BE2C (cell line): ENCODE measurements around the gene CABCOCO1.

Source experiments
- DNase-seq: peaks from one replicate; pipeline ENCODE4 v3.0.0-alpha.2; 2020
- H3K27me3 ChIP-seq: fragments of 250-450 bp; sonication (Bioruptor Pico); 2 replicates; pipeline ENCODE4 v1.5.1; 2020; ENCODE audit warnings: mild to moderate bottlenecking
- H3K36me3 ChIP-seq: fragments of 250-450 bp; sonication (Bioruptor Pico); 2 replicates; pipeline ENCODE4 v1.5.1; 2020; ENCODE audit warnings: mild to moderate bottlenecking
- H3K4me1 ChIP-seq: fragments of 250-450 bp; sonication (Bioruptor Pico); 2 replicates; pipeline ENCODE4 v1.5.1; 2020
- H3K4me3 ChIP-seq: 2 replicates; pipeline ENCODE4 v1.5.1; 2011; ENCODE audit warnings: low read depth, low read length
- H3K9me3 ChIP-seq: fragments of 250-450 bp; sonication (Bioruptor Pico); 2 replicates; pipeline ENCODE4 v1.5.1; 2020
- CTCF ChIP-seq: IDR thresholded peaks from 2 replicates; pipeline ENCODE4 v1.5.1; 2012; ENCODE audit warnings: mild to moderate bottlenecking, low read depth, low read length

The CABCOCO1 gene

GRCh38 chr10:61812052-61812721 is 149.5 kb downstream of the CABCOCO1 start:
- Histone ChIP-seq H3K4me1 (no peaks in the 10 kb centered on the region), H3K4me3 (no peak overlapping the region), H3K27me3 (no peaks in the 10 kb centered on the region), H3K9me3 (no peaks in the 10 kb centered on the region), H3K36me3 (no peaks in the 10 kb centered on the region)
- DNase-seq: no peak
- TF ChIP-seq CTCF: no peak

GRCh38 chr10:61812920-61813319 is 150.2 kb downstream of the CABCOCO1 start:
- no peaks in the 10 kb centered on the region for H3K9me3 ChIP-seq
- TF ChIP-seq CTCF: no peak
- no peaks in the 10 kb centered on the region for H3K4me1 ChIP-seq
- H3K4me3 ChIP-seq: no peak overlapping the region
- no peaks in the 10 kb centered on the region for H3K36me3 ChIP-seq
- DNase-seq: no peak
- H3K27me3 ChIP-seq: no peaks in the 10 kb centered on the region

- Histone ChIP-seq H3K4me1 (no peaks in the 10 kb centered on the region), H3K4me3 (no peak overlapping the region), H3K9me3 (no peaks in the 10 kb centered on the region), H3K36me3 (no peaks in the 10 kb centered on the region), H3K27me3 (no peaks in the 10 kb centered on the region)
- TF ChIP-seq CTCF: no peak
- DNase-seq: no peak
Measured at GRCh38 chr10:61814160-61814559, 151.4 kb downstream of the CABCOCO1 start.

GRCh38 chr10:61815496-61815895 is 152.8 kb downstream of the CABCOCO1 start:
- H3K36me3 ChIP-seq: no peaks in the 10 kb centered on the region
- no peak overlapping the region for H3K4me3 ChIP-seq
- H3K9me3 ChIP-seq: no peaks in the 10 kb centered on the region
- no peak for TF ChIP-seq CTCF
- H3K4me1 ChIP-seq: no peaks in the 10 kb centered on the region
- no peaks in the 10 kb centered on the region for H3K27me3 ChIP-seq
- no peak for DNase-seq
